ENCODE measurements around the gene CXorf66.

DNA sequence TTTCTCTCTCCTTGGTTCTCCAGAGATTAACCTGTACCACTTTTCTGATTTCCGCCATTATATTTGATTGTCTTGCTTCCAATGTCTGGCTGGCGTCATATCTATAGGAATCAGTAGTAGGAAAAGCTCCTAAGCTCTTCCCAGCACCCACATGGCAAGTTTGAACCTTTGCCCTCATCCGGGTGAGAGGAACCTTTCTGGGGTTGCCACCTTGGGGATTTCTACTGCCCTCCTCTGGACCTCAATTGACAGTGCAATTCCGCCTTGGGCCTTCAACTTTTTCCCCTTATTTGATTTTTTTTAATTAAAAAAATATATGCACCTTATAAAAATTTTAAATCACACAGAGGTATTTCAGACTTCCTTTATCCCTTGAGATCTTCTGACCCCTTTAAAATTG, 2.0 kb upstream of the CXorf66 start:
- TF ChIP-seq, protein P1, sequence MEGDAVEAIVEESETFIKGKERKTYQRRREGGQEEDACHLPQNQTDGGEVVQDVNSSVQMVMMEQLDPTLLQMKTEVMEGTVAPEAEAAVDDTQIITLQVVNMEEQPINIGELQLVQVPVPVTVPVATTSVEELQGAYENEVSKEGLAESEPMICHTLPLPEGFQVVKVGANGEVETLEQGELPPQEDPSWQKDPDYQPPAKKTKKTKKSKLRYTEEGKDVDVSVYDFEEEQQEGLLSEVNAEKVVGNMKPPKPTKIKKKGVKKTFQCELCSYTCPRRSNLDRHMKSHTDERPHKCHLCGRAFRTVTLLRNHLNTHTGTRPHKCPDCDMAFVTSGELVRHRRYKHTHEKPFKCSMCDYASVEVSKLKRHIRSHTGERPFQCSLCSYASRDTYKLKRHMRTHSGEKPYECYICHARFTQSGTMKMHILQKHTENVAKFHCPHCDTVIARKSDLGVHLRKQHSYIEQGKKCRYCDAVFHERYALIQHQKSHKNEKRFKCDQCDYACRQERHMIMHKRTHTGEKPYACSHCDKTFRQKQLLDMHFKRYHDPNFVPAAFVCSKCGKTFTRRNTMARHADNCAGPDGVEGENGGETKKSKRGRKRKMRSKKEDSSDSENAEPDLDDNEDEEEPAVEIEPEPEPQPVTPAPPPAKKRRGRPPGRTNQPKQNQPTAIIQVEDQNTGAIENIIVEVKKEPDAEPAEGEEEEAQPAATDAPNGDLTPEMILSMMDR (IDR thresholded peaks at IDR 0.05; ENCODE audit: low read depth, low read length, missing input control): peak; percentile 36
- TF ChIP-seq, protein P2, sequence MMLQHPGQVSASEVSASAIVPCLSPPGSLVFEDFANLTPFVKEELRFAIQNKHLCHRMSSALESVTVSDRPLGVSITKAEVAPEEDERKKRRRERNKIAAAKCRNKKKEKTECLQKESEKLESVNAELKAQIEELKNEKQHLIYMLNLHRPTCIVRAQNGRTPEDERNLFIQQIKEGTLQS (IDR thresholded peaks at IDR 0.05): no peak
- TF ChIP-seq EGR1 (IDR thresholded peaks at IDR 0.05; ENCODE audit: low read depth in 2 of 2) (no peak), RAD21 (IDR thresholded peaks at IDR 0.05) (peak; percentile 69 to 74), JUND (IDR thresholded peaks at IDR 0.05) (no peak), NR2F2 (IDR thresholded peaks at IDR 0.05) (no peak), TAF1 (conservative IDR thresholded peaks at IDR 0.05) (no peak), GABPA (IDR thresholded peaks at IDR 0.05 in 1 of 2, conservative IDR thresholded peaks at IDR 0.05 in 1 of 2) (no peak)

Data from liver (tissue), 3 donors.